Keratinocyte (primary cell): ENCODE measurements around the gene SSBP2. TPM values are rescaled to one million over a fixed set of nuclear protein-coding genes. Genes with fewer than 3 reads are reported as not detected.

Experiments used
- DNase-seq: peaks from one replicate; pipeline ENCODE4 v3.0.0-alpha.2; 2011; ENCODE audit warnings: low read depth, missing footprints, low spot score
- FAIRE-seq: peaks from 2 replicates; lab custom pipeline; 2011; peaks lifted over from hg19 to GRCh38; lab: Jason Lieb, UNC
- H2AFZ ChIP-seq: 2 replicates; pipeline ENCODE4 v1.6.0; 2012; ENCODE audit warnings: low read length, control low read depth, inconsistent platforms; ENCODE audit not compliant: control insufficient read depth
- H3K27ac ChIP-seq: 2 replicates; pipeline ENCODE4 v1.5.1; 2011; ENCODE audit warnings: low read length; ENCODE audit not compliant: control insufficient read depth, insufficient read depth
- H3K27me3 ChIP-seq: 3 replicates; pipeline ENCODE4 v1.6.0; 2011; ENCODE audit warnings: low read length; ENCODE audit not compliant: control insufficient read depth, insufficient read depth; ENCODE audit errors: extremely low read depth
- H3K36me3 ChIP-seq, 2 experiments: 2 replicates in 1 of 2; 3 replicates in 1 of 2; pipeline ENCODE4 v1.5.1; 2011; ENCODE audit warnings: low read length in 2 of 2, mild to moderate bottlenecking in 1 of 2; ENCODE audit not compliant: control insufficient read depth in 2 of 2, insufficient read depth in 2 of 2; ENCODE audit errors: extremely low read depth in 1 of 2
- H3K4me1 ChIP-seq: 3 replicates; pipeline ENCODE4 v1.5.1; 2011; ENCODE audit warnings: low read length; ENCODE audit not compliant: control insufficient read depth, insufficient read depth; ENCODE audit errors: extremely low read depth
- H3K4me2 ChIP-seq: 3 replicates; pipeline ENCODE4 v1.6.0; 2011; ENCODE audit warnings: low read depth, low read length; ENCODE audit not compliant: control insufficient read depth, insufficient read depth; ENCODE audit errors: extremely low read depth
- H3K4me3 ChIP-seq, 3 experiments: fragments of 200-600 bp in 1 of 3; sonication (generic) in 1 of 3; 2 replicates in 2 of 3; 3 replicates in 1 of 3; pipeline ENCODE4 v1.5.1; 2011 to 2016; ENCODE audit warnings: low read length in 3 of 3, mild to moderate bottlenecking in 3 of 3, control low read depth in 2 of 3, inconsistent platforms in 1 of 3, low read depth in 1 of 3, mixed read lengths in 1 of 3, mixed run types in 1 of 3, moderate library complexity in 1 of 3; ENCODE audit not compliant: control insufficient read depth in 2 of 3, insufficient read depth in 2 of 3; ENCODE audit errors: extremely low read depth in 1 of 3
- H3K79me2 ChIP-seq: 2 replicates; pipeline ENCODE4 v1.6.0; 2012; ENCODE audit warnings: low read length; ENCODE audit not compliant: control insufficient read depth, insufficient read depth
- H3K9ac ChIP-seq: 3 replicates; pipeline ENCODE4 v1.6.0; 2011; ENCODE audit warnings: low read length; ENCODE audit not compliant: control insufficient read depth, insufficient read depth; ENCODE audit errors: extremely low read depth
- H3K9me1 ChIP-seq: 3 replicates; pipeline ENCODE4 v1.6.0; 2011; ENCODE audit warnings: low read length; ENCODE audit not compliant: control insufficient read depth, insufficient read depth; ENCODE audit errors: extremely low read depth
- H3K9me3 ChIP-seq: 2 replicates; pipeline ENCODE4 v1.5.1; 2012; ENCODE audit warnings: low read depth, low read length; ENCODE audit not compliant: control insufficient read depth
- H4K20me1 ChIP-seq: 3 replicates; pipeline ENCODE4 v1.6.0; 2011; ENCODE audit warnings: low read length; ENCODE audit not compliant: control insufficient read depth, insufficient read depth; ENCODE audit errors: extremely low read depth
- CTCF ChIP-seq, 3 experiments: IDR thresholded peaks in 1 of 3; conservative IDR thresholded peaks in 1 of 3; optimal IDR thresholded peaks in 1 of 3; 2 replicates in 2 of 3; 3 replicates in 1 of 3; pipeline versions ENCODE3 to v1.5.1; 2011; ENCODE audit warnings: low read length in 3 of 3, mild to moderate bottlenecking in 3 of 3, moderate library complexity in 2 of 3, control low read depth in 1 of 3, inconsistent platforms in 1 of 3; ENCODE audit not compliant: insufficient read depth in 2 of 3; ENCODE audit errors: extremely low read depth in 1 of 3
- EZH2 ChIP-seq: IDR thresholded peaks from one replicate; pipeline ENCODE4 v1.6.1; 2012; ENCODE audit warnings: inconsistent platforms, mild to moderate bottlenecking, low read length, moderate library complexity
- dilution Hi-C: fragments of 300-500 bp; cut with MboI; formaldehyde crosslinking; loops from one replicate; pipeline ENCODE4 v1.7.0; 2020; ENCODE audit warnings: low sequenced_read_pairs; ENCODE audit not compliant: extremely low pct_ligation_motif_present
- polyA plus RNA-seq, 5 experiments: library from polyadenylated mRNA; depleted of rRNA in 3 of 5; stranded (reverse) in 3 of 5; stranded (forward) in 1 of 5; unstranded in 1 of 5; fragments of >200 nt; gene quantifications; 1 replicate in 1 of 5; 2 replicates in 3 of 5; 3 replicates in 1 of 5; pipeline versions ENCODE4 v1.2.1 to v1.2.3, GENCODE V29; 2011 to 2012; ENCODE audit warnings: missing spikeins in 2 of 5, low read depth in 1 of 5, low replicate concordance in 1 of 5

Gene SSBP2
- polyA plus RNA-seq, 1 donor (not counting 4 experiments of a cell fraction or from before 2014, with no cell fraction given) = 14.6 TPM

GRCh38 chr5:81757404-81757803 lies 6.5 kb upstream of the SSBP2 start:
- H3K27ac ChIP-seq = no peak overlapping the region
- no peaks in the 10 kb centered on the region for H3K27me3 ChIP-seq
- no peaks in the 10 kb centered on the region for H3K36me3 ChIP-seq
- H3K4me1 ChIP-seq = peaks cover 28% of the 10 kb centered on the region
- H3K4me3 ChIP-seq = no peak overlapping the region
- TF ChIP-seq CTCF (optimal IDR thresholded peaks at IDR 0.05 in 1 of 3, IDR thresholded peaks at IDR 0.05 in 1 of 3, conservative IDR thresholded peaks at IDR 0.05 in 1 of 3; ENCODE audit: extremely low read depth in 1 of 3, insufficient read depth in 2 of 3, low read length in 3 of 3) (no peak), EZH2 (no peak)
- H4K20me1 ChIP-seq = no peaks in the 10 kb centered on the region
- H2AFZ ChIP-seq = no peak overlapping the region
- DNase-seq (no peak), FAIRE-seq (no peak)
- no peak overlapping the region for H3K9ac ChIP-seq
- H3K79me2 ChIP-seq = no peaks in the 10 kb centered on the region
- H3K4me2 ChIP-seq = peak overlapping the region; percentile 12
- no peaks in the 10 kb centered on the region for H3K9me3 ChIP-seq
- H3K9me1 ChIP-seq = no peaks in the 10 kb centered on the region
- dilution Hi-C loops = no loop called here

GRCh38 chr5:81756016-81756415 lies 5.1 kb upstream of the SSBP2 start:
- no peaks in the 10 kb centered on the region for H3K36me3 ChIP-seq
- H3K4me2 ChIP-seq = no peak overlapping the region
- DNase-seq (no peak), FAIRE-seq (no peak)
- H3K4me1 ChIP-seq = peaks cover 36% of the 10 kb centered on the region
- no peaks in the 10 kb centered on the region for H3K27me3 ChIP-seq
- H3K4me3 ChIP-seq = no peak overlapping the region
- H3K9me3 ChIP-seq = no peaks in the 10 kb centered on the region
- no peak overlapping the region for H3K9ac ChIP-seq
- H3K79me2 ChIP-seq = no peaks in the 10 kb centered on the region
- dilution Hi-C loops = no loop called here
- H2AFZ ChIP-seq = no peak overlapping the region
- no peak for TF ChIP-seq EZH2
- no peak for TF ChIP-seq CTCF (optimal IDR thresholded peaks at IDR 0.05 in 1 of 3, IDR thresholded peaks at IDR 0.05 in 1 of 3, conservative IDR thresholded peaks at IDR 0.05 in 1 of 3; ENCODE audit: extremely low read depth in 1 of 3, insufficient read depth in 2 of 3, low read length in 3 of 3)
- peak overlapping the region; percentile 45 for H3K27ac ChIP-seq
- H3K9me1 ChIP-seq = no peaks in the 10 kb centered on the region
- H4K20me1 ChIP-seq = no peaks in the 10 kb centered on the region
